ENCODE measurements around the gene PLCL1. TPM values are rescaled to one million over a fixed set of nuclear protein-coding genes. Genes with fewer than 3 reads are reported as not detected.

PLCL1 gene
- total RNA-seq, 1 donor from 2014 or later, result 0.50 TPM

GRCh38 chr2:197940382-197940781, 136.0 kb downstream of the PLCL1 start:
- Mint-ChIP-seq H3K4me3 (ENCODE audit: unreplicated experiment) (no peak overlapping the region), H3K27ac (ENCODE audit: unreplicated experiment) (no peak overlapping the region), H3K4me1 (ENCODE audit: low read depth) (no peaks in the 10 kb centered on the region), H3K9me3 (ENCODE audit: low read depth) (peaks cover 3% of the 10 kb centered on the region), H3K27me3 (ENCODE audit: low read depth) (peaks cover 51% of the 10 kb centered on the region), H3K36me3 (ENCODE audit: low read depth) (no peaks in the 10 kb centered on the region)
- DNase-seq (ENCODE audit: low spot score), result no peak
- TF ChIP-seq CTCF (IDR thresholded peaks at IDR 0.05), result no peak

- H3K27me3 Mint-ChIP-seq (ENCODE audit: low read depth), result peaks cover 46% of the 10 kb centered on the region
- no peak overlapping the region for H3K4me3 Mint-ChIP-seq (ENCODE audit: unreplicated experiment)
- H3K36me3 Mint-ChIP-seq (ENCODE audit: low read depth), result no peaks in the 10 kb centered on the region
- TF ChIP-seq CTCF (IDR thresholded peaks at IDR 0.05), result no peak
- no peak overlapping the region for H3K27ac Mint-ChIP-seq (ENCODE audit: unreplicated experiment)
- peaks cover 3% of the 10 kb centered on the region for H3K9me3 Mint-ChIP-seq (ENCODE audit: low read depth)
- no peaks in the 10 kb centered on the region for H3K4me1 Mint-ChIP-seq (ENCODE audit: low read depth)
- DNase-seq (ENCODE audit: low spot score), result no peak
Measured at GRCh38 chr2:197941715-197942114, 137.3 kb downstream of the PLCL1 start.

GRCh38 chr2:197943731-197944130, 139.3 kb downstream of the PLCL1 start:
- Mint-ChIP-seq H3K27ac (ENCODE audit: unreplicated experiment) (no peak overlapping the region), H3K27me3 (ENCODE audit: low read depth) (peaks cover 41% of the 10 kb centered on the region), H3K4me1 (ENCODE audit: low read depth) (no peaks in the 10 kb centered on the region), H3K36me3 (ENCODE audit: low read depth) (no peaks in the 10 kb centered on the region), H3K4me3 (ENCODE audit: unreplicated experiment) (no peak overlapping the region), H3K9me3 (ENCODE audit: low read depth) (peaks cover 3% of the 10 kb centered on the region)
- TF ChIP-seq CTCF (IDR thresholded peaks at IDR 0.05), result no peak
- DNase-seq (ENCODE audit: low spot score), result no peak

- H3K36me3 Mint-ChIP-seq (ENCODE audit: low read depth), result no peaks in the 10 kb centered on the region
- peaks cover 3% of the 10 kb centered on the region for H3K9me3 Mint-ChIP-seq (ENCODE audit: low read depth)
- no peak overlapping the region for H3K4me3 Mint-ChIP-seq (ENCODE audit: unreplicated experiment)
- peaks cover 47% of the 10 kb centered on the region for H3K27me3 Mint-ChIP-seq (ENCODE audit: low read depth)
- H3K27ac Mint-ChIP-seq (ENCODE audit: unreplicated experiment), result no peak overlapping the region
- no peak for TF ChIP-seq CTCF (IDR thresholded peaks at IDR 0.05)
- no peak for DNase-seq (ENCODE audit: low spot score)
- no peaks in the 10 kb centered on the region for H3K4me1 Mint-ChIP-seq (ENCODE audit: low read depth)
Measured at GRCh38 chr2:197944416-197945096, 140.2 kb downstream of the PLCL1 start.

GRCh38 chr2:197946562-197946961, 142.2 kb downstream of the PLCL1 start:
- no peak for TF ChIP-seq CTCF (IDR thresholded peaks at IDR 0.05)
- no peaks in the 10 kb centered on the region for H3K4me1 Mint-ChIP-seq (ENCODE audit: low read depth)

More at GRCh38 chr2:197946562-197946961, 142.2 kb downstream of the PLCL1 start:
- Mint-ChIP-seq H3K27me3 (ENCODE audit: low read depth) (peaks cover 53% of the 10 kb centered on the region), H3K27ac (ENCODE audit: unreplicated experiment) (no peak overlapping the region), H3K36me3 (ENCODE audit: low read depth) (no peaks in the 10 kb centered on the region), H3K9me3 (ENCODE audit: low read depth) (peaks cover 3% of the 10 kb centered on the region), H3K4me3 (ENCODE audit: unreplicated experiment) (no peak overlapping the region)
- DNase-seq (ENCODE audit: low spot score), result no peak
